PC-3 (cell line): ENCODE results near the gene ATP5PD. TPM values are rescaled to one million over a fixed set of nuclear protein-coding genes. Genes with fewer than 3 reads are reported as not detected.
A peak's percentile ranks its signal among the peaks of the same experiment; 100 is the strongest.

Experiments used
- ATAC-seq: fragments of 200-7000 bp; cut with Tn5 transposase; 2 replicates; pipeline ENCODE4 v1.9.1; 2020; ENCODE audit warnings: mild to moderate bottlenecking, moderate library complexity
- BruUV-seq: library from RNA; stranded (reverse); fragments of 400-500 nt; replicated peaks from 2 replicates; lab custom pipeline; 2021; lab: Mats Ljungman, UMichigan
- CTCF ChIA-PET: fragments of 300-600 bp; sonication (Branson Sonifier 250); formaldehyde crosslinking; loops from one replicate; lab custom pipeline; 2022; ENCODE audit warnings: antibody characterized with exemption; lab: Charles Lee
- POLR2A ChIA-PET: fragments of 300-600 bp; sonication (Branson Sonifier 250); formaldehyde crosslinking; loops from one replicate; lab custom pipeline; 2022; ENCODE audit warnings: antibody characterized with exemption; ENCODE audit not compliant: unreplicated experiment; lab: Charles Lee
- DNase-seq: peaks from one replicate; pipeline ENCODE4 v3.0.0-alpha.2; 2015
- H2AFZ ChIP-seq: fragments of 300-600 bp; sonication (generic); 2 replicates; pipeline ENCODE4 v1.6.0; 2016; ENCODE audit warnings: antibody characterized with exemption, low read length
- H3F3A ChIP-seq: fragments of 300-600 bp; sonication (generic); one replicate; pipeline ENCODE4 v1.6.0; 2017; ENCODE audit warnings: antibody characterized with exemption, low read length, control low read depth, mild to moderate bottlenecking; ENCODE audit not compliant: unreplicated experiment
- H3K27ac ChIP-seq: fragments of 300-600 bp; sonication (generic); 2 replicates; pipeline ENCODE4 v1.5.1; 2016; ENCODE audit warnings: mild to moderate bottlenecking, low read length
- H3K27me3 ChIP-seq: fragments of 300-600 bp; sonication (generic); 2 replicates; pipeline ENCODE4 v1.6.1; 2016; ENCODE audit warnings: low read length, mixed read lengths
- H3K36me3 ChIP-seq: fragments of 300-600 bp; sonication (generic); 2 replicates; pipeline ENCODE4 v1.6.1; 2016; ENCODE audit warnings: low read depth, mixed run types, low read length, mixed read lengths
- H3K4me1 ChIP-seq: fragments of 300-600 bp; sonication (generic); 2 replicates; pipeline ENCODE4 v1.5.1; 2016; ENCODE audit warnings: low read length; ENCODE audit not compliant: insufficient read depth
- H3K4me2 ChIP-seq: fragments of 300-600 bp; sonication (generic); 2 replicates; pipeline ENCODE4 v1.6.0; 2016; ENCODE audit warnings: low read length
- H3K4me3 ChIP-seq: fragments of 300-600 bp; sonication (generic); 2 replicates; pipeline ENCODE4 v1.5.1; 2016; ENCODE audit warnings: mild to moderate bottlenecking, low read length, mixed read lengths
- H3K79me2 ChIP-seq: fragments of 300-600 bp; sonication (generic); 2 replicates; pipeline ENCODE4 v1.6.1; 2017; ENCODE audit warnings: low read length, mixed read lengths
- H3K9ac ChIP-seq: fragments of 300-600 bp; sonication (generic); 2 replicates; pipeline ENCODE4 v1.6.0; 2016; ENCODE audit warnings: mild to moderate bottlenecking, low read length
- H3K9me2 ChIP-seq: fragments of 300-600 bp; sonication (generic); replicated peaks from 2 replicates; pipeline ENCODE4 v1.6.1; 2016; ENCODE audit warnings: mixed run types, low read length, mixed read lengths
- H3K9me3 ChIP-seq: fragments of 300-600 bp; sonication (generic); 2 replicates; pipeline ENCODE4 v1.6.1; 2016; ENCODE audit warnings: low read length, mixed read lengths
- H4K20me1 ChIP-seq: fragments of 300-600 bp; sonication (generic); 2 replicates; pipeline ENCODE4 v1.6.1; 2016; ENCODE audit warnings: low read length, mixed read lengths
- CTCF ChIP-seq: fragments of 300-600 bp; sonication (generic); conservative IDR thresholded peaks from 2 replicates; pipeline ENCODE4 v1.5.1; 2017; ENCODE audit warnings: antibody characterized with exemption, low read depth, mild to moderate bottlenecking, low read length
- EZH2 ChIP-seq: fragments of 300-600 bp; sonication (generic); IDR thresholded peaks from one replicate; pipeline ENCODE4 v1.6.1; 2017; ENCODE audit warnings: antibody characterized with exemption, mild to moderate bottlenecking, low read length; ENCODE audit not compliant: unreplicated experiment
- EZH2phosphoT487 ChIP-seq: fragments of 300-600 bp; sonication (generic); IDR thresholded peaks from 2 replicates; pipeline ENCODE4 v1.6.1; 2018; ENCODE audit warnings: mild to moderate bottlenecking, antibody characterized with exemption, low read length, borderline replicate concordance
- intact Hi-C: fragments of 100-400 bp; cut with micrococcal nuclease; formaldehyde crosslinking; loops from 2 replicates; pipeline ENCODE4 v1.9.0; 2023
- total RNA-seq: library from RNA; depleted of rRNA; stranded (reverse); fragments of >200 nt; gene quantifications from 2 replicates; pipeline ENCODE4 v1.2.3, GENCODE V29; 2014

Gene ATP5PD
- total RNA-seq, 1 experiment from 2014 or later = 361 TPM

- Histone ChIP-seq H3K4me2 (no peak overlapping the region), H3K4me3 (no peak overlapping the region), H3K27me3 (no peaks in the 10 kb centered on the region), H3K27ac (no peak overlapping the region), H3K9me2 (no peaks in the 10 kb centered on the region), H3K36me3 (no peaks in the 10 kb centered on the region), H3K79me2 (no peaks in the 10 kb centered on the region), H3K9ac (no peak overlapping the region), H3K4me1 (no peaks in the 10 kb centered on the region), H3F3A (no peaks in the 10 kb centered on the region), H2AFZ (no peak overlapping the region), H4K20me1 (no peaks in the 10 kb centered on the region), H3K9me3 (no peaks in the 10 kb centered on the region)
- ATAC-seq = peak; percentile 91
- no peak for TF ChIP-seq EZH2phosphoT487
- TF ChIP-seq CTCF = peak; percentile 86
- no peak for TF ChIP-seq EZH2
- DNase-seq = peak; percentile 83
- no TSS peak for BruUV-seq
- intact Hi-C loops = loop anchor here (1.0 kb wide), 3 partner anchors 36 to 132 kb away; partner anchors contain the start of gene ARMC7
- CTCF ChIA-PET = interaction anchor here (0.6 to 3.0 kb wide), 13 partner anchors 9 to 134 kb away, joined by 3 to 23 read pairs (median 5); partner anchors contain the start of genes ARMC7, HID1 and NT5C
- POLR2A ChIA-PET = interaction anchor here (0.6 to 1.1 kb wide), 3 partner anchors 27 to 44 kb away, joined by 3 to 4 read pairs (median 3); no protein-coding TSS in a partner anchor
Observed at GRCh38 chr17:75069783-75070182, 23.0 kb upstream of the ATP5PD start.

GRCh38 chr17:75068750-75069149 lies 22.0 kb upstream of the ATP5PD start:
- CTCF ChIA-PET = interaction anchor here (0.7 to 3.0 kb wide), 5 partner anchors 35 to 136 kb away, joined by 5 to 23 read pairs (median 8); partner anchors contain the start of gene ARMC7
- intact Hi-C loops = no loop called here

More at GRCh38 chr17:75068750-75069149, 22.0 kb upstream of the ATP5PD start:
- TF ChIP-seq EZH2phosphoT487 (no peak), EZH2 (no peak), CTCF (no peak)
- Histone ChIP-seq H3K4me2 (no peak overlapping the region), H3K9me3 (no peaks in the 10 kb centered on the region), H3K27me3 (no peaks in the 10 kb centered on the region), H3K4me1 (no peaks in the 10 kb centered on the region), H3K79me2 (no peaks in the 10 kb centered on the region), H3K4me3 (no peak overlapping the region), H4K20me1 (no peaks in the 10 kb centered on the region), H3K9ac (no peak overlapping the region), H2AFZ (no peak overlapping the region), H3K27ac (no peak overlapping the region), H3K36me3 (peaks cover 10% of the 10 kb centered on the region; the same call in 1 of the 2 replicates), H3K9me2 (no peaks in the 10 kb centered on the region), H3F3A (no peaks in the 10 kb centered on the region)
- BruUV-seq = no TSS peak
- no peak for DNase-seq
- POLR2A ChIA-PET = interaction anchor here (1.0 kb wide), 1 partner anchor 20 kb away, joined by 30 read pairs; no protein-coding TSS in a partner anchor
- no peak for ATAC-seq
